Astrocyte (in vitro differentiated cells and primary cell): ENCODE results near the gene SLC26A1. TPM values are rescaled to one million over a fixed set of nuclear protein-coding genes. Genes with fewer than 3 reads are reported as not detected.

Experiments
- DNase-seq: peaks from one replicate; pipeline ENCODE4 v3.0.0-alpha.2; 2010; ENCODE audit warnings: low read depth
- FAIRE-seq: peaks from 2 replicates; lab custom pipeline; 2011; peaks lifted over from hg19 to GRCh38; lab: Jason Lieb, UNC
- H2AFZ ChIP-seq: 2 replicates; pipeline ENCODE4 v1.6.0; 2012; ENCODE audit warnings: low read depth, low read length, inconsistent platforms
- H3K27ac ChIP-seq: 2 replicates; pipeline ENCODE4 v1.5.1; 2011; ENCODE audit warnings: low read depth, low read length, inconsistent platforms
- H3K27me3 ChIP-seq: 2 replicates; pipeline ENCODE4 v1.6.0; 2011; ENCODE audit warnings: low read length, inconsistent platforms; ENCODE audit not compliant: insufficient read depth
- H3K36me3 ChIP-seq: 2 replicates; pipeline ENCODE4 v1.5.1; 2011; ENCODE audit warnings: low read length, inconsistent platforms; ENCODE audit not compliant: insufficient read depth
- H3K4me1 ChIP-seq: 2 replicates; pipeline ENCODE4 v1.5.1; 2011; ENCODE audit warnings: low read length, inconsistent platforms; ENCODE audit not compliant: insufficient read depth
- H3K4me2 ChIP-seq: 2 replicates; pipeline ENCODE4 v1.6.0; 2012; ENCODE audit warnings: low read length, inconsistent platforms
- H3K4me3 ChIP-seq: 2 replicates; pipeline ENCODE4 v1.5.1; 2011; ENCODE audit warnings: low read depth, mild to moderate bottlenecking, low read length, inconsistent platforms; ENCODE audit not compliant: insufficient read depth
- H3K79me2 ChIP-seq: 2 replicates; pipeline ENCODE4 v1.6.0; 2012; ENCODE audit warnings: mild to moderate bottlenecking, low read length, inconsistent platforms; ENCODE audit not compliant: insufficient read depth
- H3K9ac ChIP-seq: 2 replicates; pipeline ENCODE4 v1.6.0; 2012; ENCODE audit warnings: mild to moderate bottlenecking, low read length, inconsistent platforms
- H3K9me3 ChIP-seq: 2 replicates; pipeline ENCODE4 v1.5.1; 2012; ENCODE audit warnings: low read depth, mild to moderate bottlenecking, low read length, inconsistent platforms; ENCODE audit not compliant: insufficient read depth
- H4K20me1 ChIP-seq: 2 replicates; pipeline ENCODE4 v1.6.0; 2012; ENCODE audit warnings: low read length, inconsistent platforms; ENCODE audit not compliant: insufficient read depth
- H3K27ac Mint-ChIP-seq: one replicate; pipeline ENCODE4 v1.8.0; 2021; ENCODE audit warnings: mild to moderate bottlenecking, mixed read lengths; ENCODE audit not compliant: unreplicated experiment
- H3K27me3 Mint-ChIP-seq: one replicate; pipeline ENCODE4 v1.8.0; 2021; ENCODE audit warnings: low read depth, mixed read lengths; ENCODE audit not compliant: unreplicated experiment
- H3K36me3 Mint-ChIP-seq: one replicate; pipeline ENCODE4 v1.8.0; 2021; ENCODE audit warnings: low read depth, mixed read lengths; ENCODE audit not compliant: unreplicated experiment
- H3K4me1 Mint-ChIP-seq: one replicate; pipeline ENCODE4 v1.8.0; 2021; ENCODE audit warnings: low read depth, mixed read lengths; ENCODE audit not compliant: unreplicated experiment
- H3K4me3 Mint-ChIP-seq: one replicate; pipeline ENCODE4 v1.8.0; 2021; ENCODE audit warnings: mild to moderate bottlenecking, moderate library complexity, mixed read lengths; ENCODE audit not compliant: unreplicated experiment
- H3K9me3 Mint-ChIP-seq: one replicate; pipeline ENCODE4 v1.8.0; 2021; ENCODE audit warnings: mild to moderate bottlenecking, mixed read lengths; ENCODE audit not compliant: unreplicated experiment
- CTCF ChIP-seq: IDR thresholded peaks from 2 replicates; pipeline ENCODE4 v1.5.1; 2011; ENCODE audit warnings: low read depth, mild to moderate bottlenecking, inconsistent platforms, low read length, moderate library complexity; ENCODE audit not compliant: insufficient read depth
- EZH2 ChIP-seq: IDR thresholded peaks from 2 replicates; pipeline ENCODE4 v1.6.1; 2012; ENCODE audit warnings: mild to moderate bottlenecking, low read length, inconsistent platforms; ENCODE audit not compliant: insufficient read depth
- total RNA-seq: library from RNA; stranded (reverse); gene quantifications from 2 replicates; pipeline ENCODE4 v1.2.1, GENCODE V29; 2021

SLC26A1 gene
- total RNA-seq, 1 donor from 2014 or later, result 0.34 TPM

- H3K27me3 Mint-ChIP-seq, result peaks cover 3% of the 10 kb centered on the region
- Histone ChIP-seq H3K27me3 (no peaks in the 10 kb centered on the region), H4K20me1 (peaks cover 46% of the 10 kb centered on the region), H3K4me1 (peaks cover 7% of the 10 kb centered on the region), H3K9ac (no peak overlapping the region), H2AFZ (no peak overlapping the region), H3K4me3 (no peak overlapping the region), H3K4me2 (no peak overlapping the region), H3K9me3 (no peaks in the 10 kb centered on the region), H3K27ac (no peak overlapping the region), H3K36me3 (no peaks in the 10 kb centered on the region), H3K79me2 (no peaks in the 10 kb centered on the region)
- no peak overlapping the region for H3K4me3 Mint-ChIP-seq
- TF ChIP-seq EZH2, result no peak
- TF ChIP-seq CTCF, result no peak
- DNase-seq, result no peak
- H3K4me1 Mint-ChIP-seq, result peaks cover 8% of the 10 kb centered on the region
- FAIRE-seq, result no peak
- H3K27ac Mint-ChIP-seq, result no peak overlapping the region
- no peaks in the 10 kb centered on the region for H3K36me3 Mint-ChIP-seq
- no peaks in the 10 kb centered on the region for H3K9me3 Mint-ChIP-seq
Measured at GRCh38 chr4:948936-949300, 44.3 kb downstream of the SLC26A1 start.

GRCh38 chr4:948101-948935 lies 44.9 kb downstream of the SLC26A1 start:
- no peaks in the 10 kb centered on the region for H3K36me3 ChIP-seq
- H3K4me1 ChIP-seq, result peaks cover 7% of the 10 kb centered on the region
- peaks cover 2% of the 10 kb centered on the region for H3K36me3 Mint-ChIP-seq
- no peak overlapping the region for H3K27ac Mint-ChIP-seq
- no peak overlapping the region for H3K9ac ChIP-seq
- H3K27ac ChIP-seq, result no peak overlapping the region
- no peak for DNase-seq
- H4K20me1 ChIP-seq, result peaks cover 46% of the 10 kb centered on the region
- H3K27me3 Mint-ChIP-seq, result peaks cover 3% of the 10 kb centered on the region
- no peak overlapping the region for H3K4me3 ChIP-seq
- no peaks in the 10 kb centered on the region for H3K79me2 ChIP-seq
- peaks cover 8% of the 10 kb centered on the region for H3K4me1 Mint-ChIP-seq
- H3K27me3 ChIP-seq, result no peaks in the 10 kb centered on the region
- no peak overlapping the region for H3K4me3 Mint-ChIP-seq
- H2AFZ ChIP-seq, result no peak overlapping the region
- no peaks in the 10 kb centered on the region for H3K9me3 ChIP-seq
- H3K9me3 Mint-ChIP-seq, result no peaks in the 10 kb centered on the region
- no peak for TF ChIP-seq EZH2
- no peak for TF ChIP-seq CTCF
- no peak overlapping the region for H3K4me2 ChIP-seq
- no peak for FAIRE-seq

GRCh38 chr4:947491-947971 lies 45.7 kb downstream of the SLC26A1 start:
- H3K27ac Mint-ChIP-seq, result no peak overlapping the region
- H3K4me3 Mint-ChIP-seq, result no peak overlapping the region
- H2AFZ ChIP-seq, result no peak overlapping the region
- no peaks in the 10 kb centered on the region for H3K9me3 Mint-ChIP-seq
- no peak for TF ChIP-seq EZH2
- no peak for TF ChIP-seq CTCF
- no peak overlapping the region for H3K4me2 ChIP-seq
- H3K9me3 ChIP-seq, result no peaks in the 10 kb centered on the region
- no peaks in the 10 kb centered on the region for H3K27me3 ChIP-seq
- no peak overlapping the region for H3K9ac ChIP-seq
- H3K4me1 ChIP-seq, result peaks cover 7% of the 10 kb centered on the region
- H3K36me3 ChIP-seq, result no peaks in the 10 kb centered on the region
- FAIRE-seq (no peak), DNase-seq (no peak)
- H3K79me2 ChIP-seq, result no peaks in the 10 kb centered on the region
- H3K4me3 ChIP-seq, result no peak overlapping the region
- no peak overlapping the region for H3K27ac ChIP-seq
- peaks cover 2% of the 10 kb centered on the region for H3K36me3 Mint-ChIP-seq
- H4K20me1 ChIP-seq, result peaks cover 46% of the 10 kb centered on the region
- H3K4me1 Mint-ChIP-seq, result peaks cover 8% of the 10 kb centered on the region
- peaks cover 3% of the 10 kb centered on the region for H3K27me3 Mint-ChIP-seq
